OCI-LY1 (cell line): Measurements from ENCODE around the gene BBS9.

Experiments
- CTCF ChIP-seq: fragments of 200-600 bp; sonication (generic), shearing (Covaris generic); IDR thresholded peaks from 2 replicates; pipeline ENCODE4 v1.5.1; 2017; ENCODE audit warnings: mild to moderate bottlenecking, antibody characterized with exemption, low read length, moderate library complexity, mixed read lengths
- EZH2 ChIP-seq: fragments of 200-600 bp; sonication (generic), shearing (Covaris generic); IDR thresholded peaks from 2 replicates; pipeline ENCODE4 v1.8.0; 2017; ENCODE audit warnings: borderline replicate concordance, mixed run types, mild to moderate bottlenecking, antibody characterized with exemption, low read length, moderate library complexity, mixed read lengths

- no peak for TF ChIP-seq CTCF
- TF ChIP-seq EZH2 = no peak
Measured at GRCh38 chr7:33186192-33186591, 56.8 kb downstream of the BBS9 start.
